Mammary epithelial cell (primary cell): Measurements from ENCODE around the gene ZC3H11A.

Experiments used
- CTCF ChIP-seq, 2 donors: IDR thresholded peaks in 1 of 2; conservative IDR thresholded peaks in 1 of 2; 2 replicates each; pipeline ENCODE4 v1.5.1; 2011 to 2012; ENCODE audit warnings: inconsistent platforms in 2 of 2, low read length in 2 of 2, mild to moderate bottlenecking in 2 of 2, control low read depth in 1 of 2, low read depth in 1 of 2; ENCODE audit not compliant: insufficient read depth in 1 of 2; ENCODE audit errors: extremely low read depth in 1 of 2
- EZH2 ChIP-seq: IDR thresholded peaks from 2 replicates; pipeline ENCODE4 v1.6.1; 2012; ENCODE audit warnings: low read length, inconsistent platforms, borderline replicate concordance

GRCh38 chr1:203751051-203751450 is 44.4 kb upstream of the ZC3H11A start:
- peak in 1 of 2 donors; percentile 22 for TF ChIP-seq CTCF (conservative IDR thresholded peaks at IDR 0.05 in 1 of 2, IDR thresholded peaks at IDR 0.05 in 1 of 2; ENCODE audit: extremely low read depth in 1 of 2, insufficient read depth in 1 of 2, low read depth in 1 of 2, low read length in 2 of 2)
- no peak for TF ChIP-seq EZH2
